Effector memory CD8-positive, alpha-beta T cell (primary cell): ENCODE data around the gene SLC8A1.

Experiments
- ATAC-seq: fragments of 150-1000 bp; cut with Tn5 transposase; replicated peaks from 2 replicates; pipeline ENCODE4 v1.10.0; 2021; ENCODE audit warnings: mild to moderate bottlenecking, moderate library complexity
- DNase-seq, 3 experiments: peaks; one replicate each; pipeline ENCODE4 v3.0.0; 2021
- H3K27ac Mint-ChIP-seq, 2 donors: one replicate each; pipeline ENCODE4 v1.8.0; 2022; ENCODE audit warnings: mild to moderate bottlenecking in 2 of 2, mixed read lengths in 2 of 2, moderate library complexity in 2 of 2
- H3K27me3 Mint-ChIP-seq, 2 donors: one replicate each; pipeline ENCODE4 v1.8.0; 2022; ENCODE audit warnings: mixed read lengths in 2 of 2
- H3K36me3 Mint-ChIP-seq: one replicate; pipeline ENCODE4 v1.8.0; 2022; ENCODE audit warnings: mild to moderate bottlenecking, moderate library complexity, mixed read lengths; ENCODE audit not compliant: insufficient read depth
- H3K4me1 Mint-ChIP-seq, 2 donors: one replicate each; pipeline ENCODE4 v1.8.0; 2022; ENCODE audit warnings: low read depth in 2 of 2, mixed read lengths in 2 of 2
- H3K4me3 Mint-ChIP-seq, 2 donors: one replicate each; pipeline ENCODE4 v1.8.0; 2022; ENCODE audit warnings: mild to moderate bottlenecking in 2 of 2, mixed read lengths in 2 of 2, moderate library complexity in 2 of 2
- H3K9me3 Mint-ChIP-seq, 2 donors: one replicate each; pipeline ENCODE4 v1.8.0; 2022; ENCODE audit warnings: mixed read lengths in 2 of 2

The SLC8A1 gene

DNA sequence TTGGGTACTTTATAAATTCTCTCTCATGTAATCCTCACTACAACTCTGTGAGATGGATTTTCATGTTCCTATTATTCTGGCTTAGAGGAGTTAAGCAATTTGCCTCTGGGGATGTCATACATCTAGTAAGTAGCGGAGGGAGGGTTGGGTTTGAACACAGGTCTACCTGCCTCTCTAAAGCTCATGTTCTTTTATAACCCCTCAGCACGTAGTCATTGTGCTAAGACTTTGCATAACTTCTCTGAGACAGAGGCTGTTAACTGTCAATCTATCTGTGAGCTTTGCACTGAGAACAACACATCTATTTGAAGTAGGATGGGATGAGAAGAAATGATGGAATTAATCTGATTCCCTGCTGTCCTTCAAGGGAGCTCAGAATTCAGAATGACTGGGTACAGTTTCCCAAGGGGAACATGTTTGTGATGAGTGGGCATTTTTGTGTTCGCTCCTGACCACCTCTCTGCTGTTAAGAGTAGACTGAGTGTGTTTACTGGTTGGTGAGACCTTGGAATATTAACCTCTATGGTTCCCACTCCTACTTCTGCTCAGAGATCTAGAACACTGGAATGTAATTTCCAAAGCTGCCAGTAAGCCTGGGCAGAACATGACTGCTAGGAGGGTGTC is 320.7 kb downstream of the SLC8A1 start:
- no peak for ATAC-seq
- no peak for DNase-seq
- no peak overlapping the region for H3K27ac Mint-ChIP-seq
- no peaks in the 10 kb centered on the region for H3K4me1 Mint-ChIP-seq
- no peak overlapping the region for H3K4me3 Mint-ChIP-seq
- peaks cover 0 to 3% of the 10 kb centered on the region in 2 donors for H3K9me3 Mint-ChIP-seq
- no peaks in the 10 kb centered on the region for H3K27me3 Mint-ChIP-seq
- no peaks in the 10 kb centered on the region for H3K36me3 Mint-ChIP-seq

DNA sequence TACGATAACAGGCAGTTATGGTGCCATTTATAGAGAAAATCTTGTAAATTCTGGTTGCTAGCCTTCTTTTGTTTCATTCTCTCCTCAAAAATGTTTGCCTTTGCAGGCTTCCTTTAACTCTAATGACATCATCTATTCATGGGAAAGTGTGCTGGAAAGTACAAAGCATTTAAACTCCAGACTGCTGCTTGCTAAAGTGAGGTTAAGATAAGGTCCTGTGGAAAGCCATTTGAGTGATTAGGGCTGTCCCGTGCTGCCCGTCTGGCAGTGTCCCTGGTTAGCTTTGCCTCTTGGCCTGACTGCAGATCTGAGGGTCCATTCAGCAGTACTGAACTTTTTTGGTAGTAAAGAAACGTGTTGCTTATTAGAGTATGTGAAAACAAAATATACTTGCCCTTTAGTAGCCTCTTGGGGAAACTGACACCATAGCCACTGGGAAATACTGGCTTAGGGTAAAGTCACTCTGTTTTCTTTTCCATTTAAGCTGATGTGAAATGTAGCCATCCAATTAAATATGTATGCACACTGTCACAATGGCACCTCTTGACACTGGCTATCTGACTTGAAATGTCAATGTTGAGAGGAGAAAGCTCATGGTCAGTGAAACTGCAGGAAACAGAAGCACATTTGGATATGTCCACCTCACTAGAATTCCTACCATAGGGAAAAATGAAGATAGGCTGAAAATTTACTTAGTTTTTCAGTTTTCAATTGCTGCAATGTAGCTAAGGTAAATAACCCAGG is 321.5 kb downstream of the SLC8A1 start:
- no peaks in the 10 kb centered on the region for H3K36me3 Mint-ChIP-seq
- ATAC-seq, result no peak
- H3K27ac Mint-ChIP-seq, result no peak overlapping the region
- DNase-seq, result no peak
- no peak overlapping the region for H3K4me3 Mint-ChIP-seq
- no peaks in the 10 kb centered on the region for H3K4me1 Mint-ChIP-seq
- peaks cover 0 to 3% of the 10 kb centered on the region in 2 donors for H3K9me3 Mint-ChIP-seq
- no peaks in the 10 kb centered on the region for H3K27me3 Mint-ChIP-seq

DNA sequence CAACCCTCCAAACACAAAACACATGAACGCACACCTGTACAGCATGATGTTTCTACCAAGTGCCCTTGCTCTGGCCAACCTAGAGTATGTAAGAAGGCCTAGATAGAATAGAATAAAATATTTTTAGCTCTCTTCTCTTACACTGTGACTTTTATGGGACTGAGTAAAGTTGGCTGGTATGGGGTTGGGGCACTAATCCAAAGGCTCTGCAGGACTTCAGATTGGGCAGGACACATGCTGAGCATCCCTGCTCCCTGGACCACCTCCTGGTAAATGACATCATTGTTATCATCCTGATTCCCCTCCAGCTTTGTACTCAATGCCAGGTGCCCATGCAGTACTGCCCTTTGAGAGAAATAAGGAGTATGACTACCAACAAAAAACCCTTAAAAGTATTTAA is 322.2 kb downstream of the SLC8A1 start:
- ATAC-seq, result no peak
- peaks cover 0 to 3% of the 10 kb centered on the region in 2 donors for H3K9me3 Mint-ChIP-seq
- DNase-seq, result no peak
- H3K4me1 Mint-ChIP-seq, result no peaks in the 10 kb centered on the region
- H3K27me3 Mint-ChIP-seq, result no peaks in the 10 kb centered on the region
- no peaks in the 10 kb centered on the region for H3K36me3 Mint-ChIP-seq
- H3K4me3 Mint-ChIP-seq, result no peak overlapping the region
- H3K27ac Mint-ChIP-seq, result no peak overlapping the region

DNA sequence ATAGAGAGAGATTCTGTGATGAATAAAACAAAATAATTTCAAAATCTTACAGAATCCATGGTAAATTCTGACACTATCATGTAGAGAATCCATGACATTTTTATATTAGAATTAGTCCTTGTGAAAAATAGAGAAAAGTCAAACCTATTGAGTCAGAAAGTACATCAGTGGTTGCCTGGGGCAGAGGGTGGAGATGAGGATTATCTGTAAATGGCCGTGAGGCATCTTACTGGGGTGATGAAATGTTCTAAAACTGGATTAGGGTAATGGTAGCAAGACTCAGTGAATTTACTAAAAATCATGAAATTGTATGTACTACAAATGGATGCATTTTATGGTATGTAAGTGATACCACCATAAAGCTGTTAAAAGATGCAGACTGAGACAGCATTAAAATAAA is 323.1 kb downstream of the SLC8A1 start:
- Mint-ChIP-seq H3K9me3 (peaks cover 0 to 3% of the 10 kb centered on the region in 2 donors), H3K27ac (no peak overlapping the region), H3K36me3 (no peaks in the 10 kb centered on the region), H3K4me1 (no peaks in the 10 kb centered on the region), H3K27me3 (no peaks in the 10 kb centered on the region), H3K4me3 (no peak overlapping the region)
- DNase-seq (no peak), ATAC-seq (no peak)

DNA sequence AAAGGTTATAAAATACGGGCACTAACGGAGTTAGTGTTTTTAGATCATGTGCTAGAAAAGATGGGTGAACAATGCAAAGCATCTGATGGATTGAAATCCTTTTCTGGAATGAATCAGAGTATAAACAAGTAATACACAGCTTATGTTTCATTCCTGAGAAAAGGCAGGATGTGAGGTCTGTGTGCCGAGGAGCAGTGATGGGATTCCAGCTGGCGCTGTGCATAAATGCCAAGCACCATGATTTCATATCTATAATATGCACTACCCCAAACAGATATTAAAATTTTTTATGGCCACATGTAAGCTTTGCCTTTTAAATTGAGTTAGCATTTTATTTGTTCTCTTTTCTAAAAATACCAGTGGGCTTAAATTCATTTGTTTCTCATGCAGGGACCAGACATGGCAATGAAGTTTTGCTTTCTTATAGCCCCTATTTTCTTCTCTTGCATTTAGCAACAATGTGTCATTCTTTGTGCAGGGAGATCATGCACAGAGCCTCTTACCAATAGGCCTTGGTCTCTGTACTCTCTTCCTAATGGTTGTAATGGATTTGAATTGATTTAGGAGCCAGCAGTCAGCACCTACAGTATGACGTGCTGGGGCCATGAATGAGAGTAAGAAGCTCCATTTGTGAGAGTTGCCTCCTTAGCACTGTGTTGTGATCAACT is 323.9 kb downstream of the SLC8A1 start:
- Mint-ChIP-seq H3K36me3 (peaks cover under 1% of the 10 kb centered on the region), H3K4me3 (no peak overlapping the region), H3K27ac (no peak overlapping the region), H3K4me1 (no peaks in the 10 kb centered on the region), H3K9me3 (peaks cover 0 to 3% of the 10 kb centered on the region in 2 donors), H3K27me3 (no peaks in the 10 kb centered on the region)
- no peak for DNase-seq
- ATAC-seq, result no peak

DNA sequence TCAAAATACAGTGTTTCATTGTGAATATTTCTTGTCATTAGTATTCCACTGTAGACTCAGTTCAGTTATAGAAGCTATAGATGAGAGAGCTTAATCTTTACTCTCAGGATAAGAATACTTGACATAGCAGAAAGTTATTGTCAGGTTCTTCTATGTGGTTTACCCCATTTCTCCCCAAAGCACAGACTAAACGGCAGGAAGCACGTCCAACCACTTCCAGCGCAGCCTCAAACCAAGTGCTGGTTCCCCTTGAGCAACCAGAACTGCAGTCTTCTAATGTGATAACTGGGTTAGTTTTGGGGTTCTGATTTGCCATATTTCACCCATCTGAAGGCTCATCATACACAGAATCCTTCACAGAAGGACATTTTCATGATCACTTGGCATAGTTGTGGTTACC is 324.7 kb downstream of the SLC8A1 start:
- Mint-ChIP-seq H3K27ac (no peak overlapping the region), H3K9me3 (peaks cover 0 to 3% of the 10 kb centered on the region in 2 donors), H3K4me1 (no peaks in the 10 kb centered on the region), H3K4me3 (no peak overlapping the region), H3K27me3 (no peaks in the 10 kb centered on the region), H3K36me3 (peaks cover 4% of the 10 kb centered on the region)
- ATAC-seq (no peak), DNase-seq (no peak)

DNA sequence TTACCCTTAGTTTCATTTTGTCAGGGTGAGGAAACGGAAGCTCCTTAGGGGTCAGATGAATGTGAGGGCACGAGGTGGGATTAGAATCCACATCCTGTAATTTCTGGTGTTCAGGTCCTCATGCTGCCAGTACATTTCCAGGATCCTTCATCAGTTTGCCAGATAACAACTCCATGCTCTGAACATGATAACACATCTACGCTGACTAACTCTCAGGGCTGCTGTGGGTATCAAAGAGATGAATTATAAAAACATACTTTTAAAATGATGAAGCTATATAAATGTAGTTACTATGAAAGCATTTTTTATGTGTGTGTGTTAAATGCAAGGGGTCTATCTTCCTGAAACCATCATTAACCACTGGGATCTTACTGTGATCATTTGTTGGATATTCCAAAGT is 325.9 kb downstream of the SLC8A1 start:
- peaks cover 4% of the 10 kb centered on the region for H3K36me3 Mint-ChIP-seq
- H3K4me1 Mint-ChIP-seq, result no peaks in the 10 kb centered on the region
- ATAC-seq (no peak), DNase-seq (no peak)
- H3K9me3 Mint-ChIP-seq, result peaks cover 0 to 3% of the 10 kb centered on the region in 2 donors
- H3K4me3 Mint-ChIP-seq, result no peak overlapping the region
- H3K27me3 Mint-ChIP-seq, result no peaks in the 10 kb centered on the region
- H3K27ac Mint-ChIP-seq, result no peak overlapping the region

DNA sequence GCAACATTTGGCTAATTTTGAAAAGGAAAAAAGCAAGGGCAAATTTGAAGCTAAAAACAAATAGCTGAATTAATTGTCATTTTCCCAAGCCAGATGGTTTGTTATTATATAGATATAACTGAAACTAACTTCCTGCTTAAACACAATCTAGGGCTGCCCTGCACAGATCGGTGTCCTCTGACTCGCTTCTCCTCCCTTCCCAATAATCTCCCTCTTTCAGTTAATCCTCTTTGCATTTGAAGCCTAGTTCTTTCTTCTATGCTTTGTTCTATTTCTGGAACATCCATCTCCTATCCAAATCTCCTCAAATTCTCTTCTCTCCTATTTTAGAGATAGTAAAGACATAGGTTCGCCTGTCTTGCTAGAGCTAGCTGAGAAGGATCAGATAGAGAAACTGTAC is 328.1 kb downstream of the SLC8A1 start:
- DNase-seq (no peak), ATAC-seq (no peak)
- H3K4me1 Mint-ChIP-seq, result no peaks in the 10 kb centered on the region
- H3K9me3 Mint-ChIP-seq, result no peaks in the 10 kb centered on the region
- no peak overlapping the region for H3K27ac Mint-ChIP-seq
- H3K27me3 Mint-ChIP-seq, result no peaks in the 10 kb centered on the region
- H3K36me3 Mint-ChIP-seq, result peaks cover 4% of the 10 kb centered on the region
- no peak overlapping the region for H3K4me3 Mint-ChIP-seq

DNA sequence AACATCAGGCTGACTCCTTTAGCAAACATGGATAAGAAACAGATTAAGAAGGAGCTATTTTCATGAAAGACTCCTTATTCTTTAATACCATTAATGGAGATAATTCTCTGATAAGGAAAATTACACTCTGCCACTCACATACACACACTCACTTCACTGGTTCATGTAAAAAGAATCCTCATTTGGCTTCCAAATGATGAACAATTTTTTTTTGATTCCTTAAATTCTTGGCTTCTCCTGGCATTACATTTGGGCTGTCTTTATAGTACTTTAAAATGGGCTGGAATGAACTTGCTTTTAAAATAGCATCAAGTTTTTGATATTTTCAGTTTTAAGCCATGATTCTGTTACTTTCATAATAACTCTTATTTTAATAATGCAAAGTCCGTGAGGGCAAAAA is 328.6 kb downstream of the SLC8A1 start:
- H3K27ac Mint-ChIP-seq, result no peak overlapping the region
- no peak overlapping the region for H3K4me3 Mint-ChIP-seq
- ATAC-seq, result no peak
- no peaks in the 10 kb centered on the region for H3K9me3 Mint-ChIP-seq
- no peaks in the 10 kb centered on the region for H3K4me1 Mint-ChIP-seq
- no peak for DNase-seq
- H3K36me3 Mint-ChIP-seq, result peaks cover 4% of the 10 kb centered on the region
- H3K27me3 Mint-ChIP-seq, result no peaks in the 10 kb centered on the region

DNA sequence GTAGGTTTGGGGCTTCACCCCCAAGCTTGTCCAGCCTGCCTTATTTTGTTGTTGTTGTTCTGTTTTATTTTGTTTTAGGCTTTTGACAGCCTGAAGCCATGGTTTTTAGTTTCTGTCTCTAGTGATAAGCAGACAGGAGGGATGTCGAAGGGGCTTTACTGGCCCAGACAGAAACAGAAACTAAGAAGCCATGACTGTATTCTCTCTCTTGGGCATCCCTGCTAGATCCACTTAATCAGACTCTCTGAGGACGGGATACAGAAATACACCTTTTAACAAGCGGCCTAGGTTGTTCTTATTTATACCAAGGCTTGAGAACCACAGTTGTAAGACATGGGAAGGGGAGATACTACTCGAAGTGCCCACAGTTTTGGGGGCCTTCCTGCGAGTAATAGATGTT is 330.9 kb downstream of the SLC8A1 start:
- H3K27ac Mint-ChIP-seq, result no peak overlapping the region
- H3K9me3 Mint-ChIP-seq, result peaks cover 0 to 2% of the 10 kb centered on the region in 2 donors
- H3K4me1 Mint-ChIP-seq, result no peaks in the 10 kb centered on the region
- no peak for ATAC-seq
- H3K36me3 Mint-ChIP-seq, result peaks cover 4% of the 10 kb centered on the region
- no peak for DNase-seq
- no peak overlapping the region for H3K4me3 Mint-ChIP-seq
- no peaks in the 10 kb centered on the region for H3K27me3 Mint-ChIP-seq

DNA sequence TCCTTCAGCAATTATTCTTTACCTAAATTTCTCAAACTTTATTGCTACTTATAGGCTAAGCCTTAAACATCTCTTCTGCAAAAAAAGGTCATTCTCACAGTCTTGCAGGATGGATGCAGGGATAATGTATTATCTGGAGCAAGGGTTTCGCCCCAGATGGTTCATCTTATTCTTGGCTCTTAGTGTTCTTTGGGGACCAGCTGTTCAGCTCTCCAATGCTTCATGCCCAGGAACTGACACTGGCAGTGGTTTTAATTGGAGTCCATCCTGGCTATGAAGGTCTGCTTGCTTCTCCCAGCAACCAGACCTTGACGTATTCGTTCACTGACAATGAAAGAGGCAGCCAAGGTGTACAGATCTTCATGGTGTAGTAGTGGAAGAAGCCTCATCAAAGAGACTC is 331.9 kb downstream of the SLC8A1 start:
- no peak for ATAC-seq
- peaks cover 0 to 3% of the 10 kb centered on the region in 2 donors for H3K9me3 Mint-ChIP-seq
- peaks cover 4% of the 10 kb centered on the region for H3K36me3 Mint-ChIP-seq
- no peak for DNase-seq
- no peaks in the 10 kb centered on the region for H3K4me1 Mint-ChIP-seq
- H3K27ac Mint-ChIP-seq, result no peak overlapping the region
- no peak overlapping the region for H3K4me3 Mint-ChIP-seq
- no peaks in the 10 kb centered on the region for H3K27me3 Mint-ChIP-seq

DNA sequence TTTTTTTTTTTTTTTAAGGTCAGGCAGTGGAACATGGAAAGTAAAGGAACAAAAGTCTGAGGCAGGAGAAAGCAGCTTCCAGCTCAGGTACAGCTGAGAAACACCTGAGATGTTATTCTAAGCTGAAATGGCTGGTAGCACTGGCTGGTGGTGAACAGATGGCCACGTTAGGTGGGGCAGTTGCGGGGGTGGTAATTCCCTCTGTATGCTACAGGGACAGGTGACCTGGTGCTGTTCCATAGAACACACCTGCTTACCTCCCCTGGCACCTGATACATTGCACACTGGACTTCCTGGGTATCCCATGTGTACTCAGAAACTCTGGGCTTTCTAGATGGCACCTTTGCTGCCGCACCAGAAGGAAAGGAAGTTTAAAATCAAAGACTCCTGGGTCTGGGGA is 333.3 kb downstream of the SLC8A1 start:
- Mint-ChIP-seq H3K36me3 (peaks cover 4% of the 10 kb centered on the region), H3K27me3 (no peaks in the 10 kb centered on the region), H3K4me3 (no peak overlapping the region), H3K9me3 (peaks cover 0 to 5% of the 10 kb centered on the region in 2 donors), H3K27ac (no peak overlapping the region), H3K4me1 (no peaks in the 10 kb centered on the region)
- no peak for DNase-seq
- no peak for ATAC-seq

DNA sequence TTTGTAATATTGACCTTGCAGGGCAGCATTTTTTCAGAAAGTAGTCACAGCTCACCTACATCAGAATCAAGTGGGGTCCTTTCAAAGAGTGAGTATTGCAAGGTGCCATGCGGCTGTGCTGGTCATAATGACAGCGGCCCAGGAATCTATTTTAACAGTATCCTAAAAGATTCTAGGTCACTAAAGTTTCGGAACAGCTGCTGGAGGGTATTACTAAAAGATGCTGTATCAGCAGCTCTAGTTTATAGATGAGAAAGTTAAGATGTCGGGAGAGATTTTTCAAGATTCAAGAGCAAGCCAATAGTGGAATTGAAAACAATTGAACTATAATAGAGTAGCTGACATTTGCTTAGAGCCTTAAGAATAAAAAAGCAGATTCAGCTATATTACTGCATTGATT is 336.0 kb downstream of the SLC8A1 start:
- ATAC-seq (no peak), DNase-seq (no peak)
- H3K27me3 Mint-ChIP-seq, result no peaks in the 10 kb centered on the region
- H3K4me1 Mint-ChIP-seq, result no peaks in the 10 kb centered on the region
- no peak overlapping the region for H3K4me3 Mint-ChIP-seq
- no peaks in the 10 kb centered on the region for H3K36me3 Mint-ChIP-seq
- H3K9me3 Mint-ChIP-seq, result peaks cover 0 to 5% of the 10 kb centered on the region in 2 donors
- no peak overlapping the region for H3K27ac Mint-ChIP-seq

DNA sequence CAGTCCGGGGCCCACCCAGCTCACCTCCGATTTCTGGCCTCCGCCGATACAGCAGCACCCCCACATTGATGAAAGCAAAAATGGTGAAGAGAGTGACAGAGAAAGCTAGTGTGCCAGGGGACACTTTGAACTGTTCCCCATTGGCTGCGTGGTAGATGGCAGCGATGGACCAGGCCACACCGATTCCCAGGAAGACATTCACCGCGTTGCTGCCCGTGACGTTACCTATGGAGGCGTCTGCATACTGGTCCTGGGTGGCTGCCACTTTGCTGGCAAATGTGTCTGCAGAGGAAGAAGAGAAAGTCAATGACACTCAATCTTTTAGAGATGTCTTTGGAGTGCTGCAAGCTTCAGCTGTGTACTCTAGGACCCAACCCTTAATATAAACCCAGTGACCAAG is 336.5 kb downstream of the SLC8A1 start:
- Mint-ChIP-seq H3K27ac (no peak overlapping the region), H3K27me3 (no peaks in the 10 kb centered on the region), H3K4me1 (no peaks in the 10 kb centered on the region), H3K9me3 (peaks cover 0 to 5% of the 10 kb centered on the region in 2 donors), H3K36me3 (no peaks in the 10 kb centered on the region), H3K4me3 (no peak overlapping the region)
- ATAC-seq (no peak), DNase-seq (no peak)
